ENCODE measurements around the gene COL4A2.

DNA sequence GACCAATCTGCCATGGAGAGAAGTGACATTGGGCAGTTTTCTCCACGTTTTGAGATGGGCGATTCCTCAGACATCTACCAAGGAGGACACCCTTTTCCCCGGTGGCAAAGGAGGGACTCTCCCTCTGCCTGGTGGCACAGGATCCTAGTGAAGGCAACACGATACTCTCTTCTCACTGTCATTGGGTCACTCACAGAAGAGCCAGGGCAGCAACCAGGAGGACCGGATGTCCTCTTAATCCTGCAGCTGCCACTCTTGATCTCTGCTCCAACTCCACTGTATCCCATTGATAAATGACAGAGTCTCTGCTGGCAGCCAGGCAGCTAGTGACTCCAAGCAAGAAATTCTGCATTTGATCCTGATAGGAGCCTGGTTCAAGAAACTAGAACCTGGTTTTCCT is 42.2 kb downstream of the COL4A2 start:
- TF ChIP-seq CTCF (optimal IDR thresholded peaks at IDR 0.05 in 1 of 3, IDR thresholded peaks at IDR 0.05 in 1 of 3, conservative IDR thresholded peaks at IDR 0.05 in 1 of 3; ENCODE audit: extremely low read depth in 1 of 3, insufficient read depth in 2 of 3, low read length in 3 of 3), result no peak
- TF ChIP-seq EZH2 (IDR thresholded peaks at IDR 0.05; ENCODE audit: low read length), result no peak

All from keratinocyte (primary cell).